GM21360 (cell line): ENCODE measurements around the gene METAP1D.

ENCODE experiments used
- ATAC-seq: cut with Tn5 transposase; IDR thresholded peaks from one replicate; pipeline ENCODE4 v1.9.1; 2021; ENCODE audit warnings: mild to moderate bottlenecking, moderate library complexity; ENCODE audit not compliant: unreplicated experiment

METAP1D gene

GRCh38 chr2:172129404-172129803 lies 129.7 kb downstream of the METAP1D start:
- no peak for ATAC-seq
